IMR-90 (cell line): Measurements from ENCODE around the gene SLC16A1. TPM values are rescaled to one million over a fixed set of nuclear protein-coding genes. Genes with fewer than 3 reads are reported as not detected.

Experiments used
- ATAC-seq: fragments of 200-7000 bp; cut with Tn5 transposase; 2 replicates; pipeline ENCODE4 v1.9.1; 2020; ENCODE audit warnings: low read depth, mild to moderate bottlenecking, moderate library complexity
- BruUV-seq: library from RNA; stranded (reverse); fragments of 400-500 nt; replicated peaks from 2 replicates; lab custom pipeline; 2021; lab: Mats Ljungman, UMichigan
- CTCF ChIA-PET: fragments of 300-600 bp; formaldehyde crosslinking; extraction: SDS; loops from one replicate; lab custom pipeline; 2021; ENCODE audit warnings: antibody characterized with exemption; lab: Yijun Ruan, JAX
- POLR2A ChIA-PET: fragments of 300-600 bp; sonication (Branson Sonifier 250); formaldehyde crosslinking; loops from one replicate; lab custom pipeline; 2022; ENCODE audit warnings: antibody characterized with exemption; ENCODE audit not compliant: unreplicated experiment; lab: Charles Lee
- DNase-seq: peaks from one replicate; pipeline ENCODE4 v3.0.0; 2013
- H2AFZ ChIP-seq: replicated peaks from 2 replicates; pipeline ENCODE3; 2013; ENCODE audit warnings: low read length, mild to moderate bottlenecking; ENCODE audit not compliant: poor library complexity
- H2AK5ac ChIP-seq: 2 replicates; pipeline ENCODE4 v1.6.1; 2013; ENCODE audit warnings: low read depth, low read length, inconsistent platforms
- H2AK9ac ChIP-seq: replicated peaks from 2 replicates; pipeline ENCODE3; 2013; ENCODE audit warnings: mild to moderate bottlenecking, low read depth, low read length, moderate library complexity; ENCODE audit not compliant: poor library complexity
- H2BK120ac ChIP-seq: 2 replicates; pipeline ENCODE4 v1.6.1; 2013; ENCODE audit warnings: low read depth, low read length, inconsistent platforms
- H2BK15ac ChIP-seq: 3 replicates; pipeline ENCODE4 v1.6.1; 2013; ENCODE audit warnings: low read depth, low read length, inconsistent platforms
- H2BK20ac ChIP-seq: 2 replicates; pipeline ENCODE4 v1.6.1; 2013; ENCODE audit warnings: low read depth, mild to moderate bottlenecking, inconsistent platforms, low read length, moderate library complexity
- H2BK5ac ChIP-seq: 2 replicates; pipeline ENCODE4 v1.6.1; 2013; ENCODE audit warnings: mild to moderate bottlenecking, low read depth, low read length, inconsistent platforms; ENCODE audit not compliant: poor library complexity, severe bottlenecking
- H3K14ac ChIP-seq: replicated peaks from 2 replicates; pipeline ENCODE4 v1.6.1; 2013; ENCODE audit warnings: low read depth, low read length, inconsistent platforms
- H3K18ac ChIP-seq: 2 replicates; pipeline ENCODE4 v1.6.1; 2013; ENCODE audit warnings: low read depth, low read length, control low read depth
- H3K23ac ChIP-seq: 2 replicates; pipeline ENCODE4 v1.6.1; 2013; ENCODE audit warnings: low read depth, low read length, inconsistent platforms
- H3K27ac ChIP-seq: 2 replicates; pipeline ENCODE4 v1.5.1; 2013; ENCODE audit warnings: mild to moderate bottlenecking, control low read depth, low read length; ENCODE audit not compliant: insufficient read depth
- H3K27me3 ChIP-seq: 2 replicates; pipeline ENCODE4 v1.6.1; 2013; ENCODE audit warnings: low read length; ENCODE audit not compliant: control insufficient read depth, insufficient read depth
- H3K36me3 ChIP-seq: 2 replicates; pipeline ENCODE4 v1.6.1; 2013; ENCODE audit warnings: low read length, mixed read lengths; ENCODE audit not compliant: control insufficient read depth, insufficient read depth
- H3K4ac ChIP-seq: 2 replicates; pipeline ENCODE4 v1.6.1; 2013; ENCODE audit warnings: low read depth, low read length, inconsistent platforms
- H3K4me1 ChIP-seq: 2 replicates; pipeline ENCODE4 v1.6.1; 2013; ENCODE audit warnings: low read length, mixed read lengths; ENCODE audit not compliant: control insufficient read depth, insufficient read depth
- H3K4me2 ChIP-seq: 2 replicates; pipeline ENCODE4 v1.6.1; 2013; ENCODE audit warnings: low read depth, mild to moderate bottlenecking, control low read depth, low read length, moderate library complexity
- H3K4me3 ChIP-seq: 2 replicates; pipeline ENCODE4 v1.5.1; 2013; ENCODE audit warnings: low read depth, mild to moderate bottlenecking, control low read depth, low read length, moderate library complexity; ENCODE audit not compliant: insufficient read depth
- H3K56ac ChIP-seq: 2 replicates; pipeline ENCODE4 v1.6.1; 2013; ENCODE audit warnings: low read length, inconsistent platforms; ENCODE audit not compliant: insufficient read depth; ENCODE audit errors: extremely low read depth
- H3K79me1 ChIP-seq, 2 experiments: 2 replicates each; pipeline ENCODE4 v1.6.1; 2013; ENCODE audit warnings: low read length in 2 of 2, inconsistent platforms in 1 of 2, low read depth in 1 of 2
- H3K9ac ChIP-seq: 2 replicates; pipeline ENCODE4 v1.6.1; 2013; ENCODE audit warnings: low read depth, low read length, control low read depth
- H3K9me1 ChIP-seq: 2 replicates; pipeline ENCODE4 v1.6.1; 2013; ENCODE audit warnings: low read length, inconsistent platforms; ENCODE audit not compliant: insufficient read depth
- H3K9me3 ChIP-seq: 2 replicates; pipeline ENCODE4 v1.6.1; 2013; ENCODE audit warnings: low read length; ENCODE audit not compliant: control insufficient read depth, insufficient read depth
- H4K20me1 ChIP-seq: 2 replicates; pipeline ENCODE4 v1.6.1; 2013; ENCODE audit warnings: low read length, inconsistent platforms; ENCODE audit not compliant: insufficient read depth
- H4K5ac ChIP-seq: 2 replicates; pipeline ENCODE4 v1.6.1; 2013; ENCODE audit warnings: mild to moderate bottlenecking, low read depth, low read length, control low read depth
- H4K8ac ChIP-seq, 2 experiments: 2 replicates each; pipeline ENCODE4 v1.6.1; 2013; ENCODE audit warnings: low read depth in 2 of 2, low read length in 2 of 2, control low read depth in 1 of 2, inconsistent platforms in 1 of 2
- H4K91ac ChIP-seq: 2 replicates; pipeline ENCODE4 v1.6.1; 2013; ENCODE audit warnings: low read depth, low read length, inconsistent platforms; ENCODE audit not compliant: insufficient read depth
- CHD1 ChIP-seq: IDR thresholded peaks from 2 replicates; pipeline ENCODE4 v1.6.1; 2012; ENCODE audit warnings: low read depth, low read length, improper control_type of control experiment
- ELK1 ChIP-seq: fragments of 150-350 bp; IDR thresholded peaks from 2 replicates; pipeline ENCODE4 v1.6.1; 2016; ENCODE audit warnings: low read depth, mild to moderate bottlenecking, low read length, moderate library complexity, borderline replicate concordance
- FOS ChIP-seq: fragments of 150-350 bp; IDR thresholded peaks from 2 replicates; pipeline ENCODE4 v1.6.1; 2016; ENCODE audit warnings: low read depth, low read length
- MAFK ChIP-seq: IDR thresholded peaks from 2 replicates; pipeline ENCODE4 v1.6.1; 2012; ENCODE audit warnings: low read depth, low read length, improper control_type of control experiment
- MAZ ChIP-seq: IDR thresholded peaks from 2 replicates; pipeline ENCODE4 v1.6.1; 2012; ENCODE audit warnings: low read depth, mild to moderate bottlenecking, low read length, improper control_type of control experiment, moderate library complexity, borderline replicate concordance
- MXI1 ChIP-seq: IDR thresholded peaks from 2 replicates; pipeline ENCODE4 v1.6.1; 2012; ENCODE audit warnings: low read depth, mild to moderate bottlenecking, low read length, moderate library complexity, borderline replicate concordance
- NFE2L2 ChIP-seq: fragments of 150-350 bp; IDR thresholded peaks from 2 replicates; pipeline ENCODE4 v1.6.1; 2016; ENCODE audit warnings: low read depth, mild to moderate bottlenecking, low read length
- POLR2A ChIP-seq: IDR thresholded peaks from 2 replicates; pipeline ENCODE4 v1.6.1; 2012; ENCODE audit warnings: mild to moderate bottlenecking, low read depth, low read length
- RFX5 ChIP-seq: IDR thresholded peaks from 2 replicates; pipeline ENCODE4 v1.8.0; 2012; ENCODE audit warnings: low read depth, mild to moderate bottlenecking, low read length, moderate library complexity
- USF2 ChIP-seq: fragments of 150-350 bp; IDR thresholded peaks from 2 replicates; pipeline ENCODE4 v1.6.1; 2017; ENCODE audit warnings: mild to moderate bottlenecking, antibody characterized with exemption, low read length, low read depth
- WGBS, 2 experiments: methylation state at CpG; one replicate each; pipeline versions ENCODE4 v1.1.5 to v1.1.7; 2013; ENCODE audit warnings: missing lambda C conversion rate in 2 of 2; ENCODE audit not compliant: insufficient read length in 1 of 2; ENCODE audit errors: extremely low coverage in 2 of 2; 5-methylcytosine and 5-hydroxymethylcytosine counted together
- dilution Hi-C: fragments of 300-500 bp; cut with HindIII; formaldehyde crosslinking; loops from one replicate; pipeline ENCODE4 v1.14.3; 2018; ENCODE audit warnings: low sequenced_read_pairs; ENCODE audit not compliant: unreplicated experiment
- in situ Hi-C: fragments of 300-500 bp; cut with MboI; formaldehyde crosslinking; loops from 3 replicates; pipeline ENCODE4 v1.14.3; 2019; ENCODE audit warnings: low sequenced_read_pairs, inconsistent platforms, mixed read lengths
- intact Hi-C: fragments of 100-400 bp; cut with micrococcal nuclease; formaldehyde crosslinking; loops from 2 replicates; pipeline ENCODE4 v1.10.0; 2022
- polyA plus RNA-seq, 3 experiments: library from polyadenylated mRNA; depleted of rRNA; stranded (reverse); fragments of >200 nt; gene quantifications; 2 replicates each; pipeline ENCODE4 v1.2.3, GENCODE V29; 2012; ENCODE audit warnings: low replicate concordance in 1 of 3
- total RNA-seq: library from RNA; depleted of rRNA; stranded (reverse); fragments of >200 nt; gene quantifications from 2 replicates; pipeline ENCODE4 v1.2.3, GENCODE V29; 2012
- TF ChIP-seq, protein P1 (sequence below): conservative IDR thresholded peaks from 2 replicates; pipeline ENCODE4 v1.5.1; 2012; ENCODE audit warnings: mild to moderate bottlenecking, low read depth, low read length, improper control_type of control experiment

The SLC16A1 gene
- total and polyA plus RNA-seq, 2 of the 4 experiments (the other 2 are of a cell fraction), result 32.9 to 156 TPM

GRCh38 chr1:112927462-112927990, 28.5 kb downstream of the SLC16A1 start:
- POLR2A ChIA-PET, result no interaction called here
- H3K9me3 ChIP-seq, result no peaks in the 10 kb centered on the region
- no peak overlapping the region for H4K8ac ChIP-seq
- BruUV-seq, result no TSS peak
- H2BK20ac ChIP-seq, result no peak overlapping the region
- H3K4me2 ChIP-seq, result no peak overlapping the region
- no peak overlapping the region for H2BK15ac ChIP-seq
- no peak overlapping the region for H3K4me3 ChIP-seq
- ATAC-seq (no peak), DNase-seq (no peak)
- H4K5ac ChIP-seq, result no peak overlapping the region
- H3K9ac ChIP-seq, result no peak overlapping the region
- no peak overlapping the region for H3K23ac ChIP-seq
- CTCF ChIA-PET, result interaction anchor here (0.6 kb wide), 1 partner anchor 22 kb away, joined by 3 read pairs; no protein-coding TSS in a partner anchor
- H3K4ac ChIP-seq, result no peak overlapping the region
- no peak overlapping the region for H2BK120ac ChIP-seq
- peaks cover 2% of the 10 kb centered on the region for H3K9me1 ChIP-seq
- H4K20me1 ChIP-seq, result peaks cover 3% of the 10 kb centered on the region; the same call in 1 of the 2 replicates
- peaks cover 15% of the 10 kb centered on the region; the same call in 1 of the 2 replicates for H3K36me3 ChIP-seq
- no peak overlapping the region for H4K91ac ChIP-seq
- H3K27me3 ChIP-seq, result no peaks in the 10 kb centered on the region
- H3K56ac ChIP-seq, result no peak overlapping the region
- H2AK9ac ChIP-seq, result no peak overlapping the region
- H2BK5ac ChIP-seq, result no peak overlapping the region
- TF ChIP-seq RFX5 (no peak), ELK1 (no peak), CHD1 (no peak), MAZ (no peak), NFE2L2 (no peak), POLR2A (no peak), FOS (no peak), MXI1 (no peak), MAFK (no peak), USF2 (no peak)
- TF ChIP-seq, protein P1, sequence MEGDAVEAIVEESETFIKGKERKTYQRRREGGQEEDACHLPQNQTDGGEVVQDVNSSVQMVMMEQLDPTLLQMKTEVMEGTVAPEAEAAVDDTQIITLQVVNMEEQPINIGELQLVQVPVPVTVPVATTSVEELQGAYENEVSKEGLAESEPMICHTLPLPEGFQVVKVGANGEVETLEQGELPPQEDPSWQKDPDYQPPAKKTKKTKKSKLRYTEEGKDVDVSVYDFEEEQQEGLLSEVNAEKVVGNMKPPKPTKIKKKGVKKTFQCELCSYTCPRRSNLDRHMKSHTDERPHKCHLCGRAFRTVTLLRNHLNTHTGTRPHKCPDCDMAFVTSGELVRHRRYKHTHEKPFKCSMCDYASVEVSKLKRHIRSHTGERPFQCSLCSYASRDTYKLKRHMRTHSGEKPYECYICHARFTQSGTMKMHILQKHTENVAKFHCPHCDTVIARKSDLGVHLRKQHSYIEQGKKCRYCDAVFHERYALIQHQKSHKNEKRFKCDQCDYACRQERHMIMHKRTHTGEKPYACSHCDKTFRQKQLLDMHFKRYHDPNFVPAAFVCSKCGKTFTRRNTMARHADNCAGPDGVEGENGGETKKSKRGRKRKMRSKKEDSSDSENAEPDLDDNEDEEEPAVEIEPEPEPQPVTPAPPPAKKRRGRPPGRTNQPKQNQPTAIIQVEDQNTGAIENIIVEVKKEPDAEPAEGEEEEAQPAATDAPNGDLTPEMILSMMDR, result no peak
- no peak overlapping the region for H2AFZ ChIP-seq
- in situ Hi-C loops, result no loop called here
- H3K14ac ChIP-seq, result no peak overlapping the region
- H3K18ac ChIP-seq, result no peak overlapping the region
- H3K4me1 ChIP-seq, result no peaks in the 10 kb centered on the region
- intact Hi-C loops, result no loop called here
- peaks cover 15 to 35% of the 10 kb centered on the region in 2 experiments for H3K79me1 ChIP-seq
- WGBS, 2 experiments, result no CpG with 5 or more reads among the region's 2 CpGs
- H2AK5ac ChIP-seq, result no peak overlapping the region
- no peak overlapping the region for H3K27ac ChIP-seq
- dilution Hi-C loops, result no loop called here
